ENCODE results near the gene ETV6. TPM values are rescaled to one million over a fixed set of nuclear protein-coding genes. Genes with fewer than 3 reads are reported as not detected.

ETV6 gene
- total RNA-seq, 1 experiment from 2014 or later = 14.1 TPM

DNA sequence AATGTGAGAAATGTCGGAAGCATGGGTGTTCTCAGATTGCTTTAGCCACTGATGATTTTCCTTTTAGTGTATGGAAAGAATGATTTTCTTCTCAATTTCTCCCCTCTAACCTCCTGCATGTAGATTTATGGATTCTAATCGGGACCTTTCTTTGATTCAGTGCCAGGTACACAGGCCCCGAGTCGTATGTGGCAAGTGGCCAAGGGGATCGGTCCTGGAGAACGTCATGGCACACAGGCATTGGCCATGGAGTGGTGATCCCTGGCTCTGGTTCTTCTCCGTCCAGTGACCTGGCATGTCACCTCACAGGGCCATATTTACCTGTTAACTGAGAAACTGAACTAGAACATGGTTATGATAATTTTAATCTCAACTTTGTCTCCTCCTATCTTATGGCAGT lies 58.1 kb downstream of the ETV6 start:
- no peaks in the 10 kb centered on the region for H3K9me3 ChIP-seq (ENCODE audit: control insufficient read depth in 1 of 2, insufficient read depth in 1 of 2, low read depth in 1 of 2, low read length in 2 of 2)
- H3K9me2 ChIP-seq (ENCODE audit: insufficient read depth) = no peaks in the 10 kb centered on the region
- no peak for DNase-seq (ENCODE audit: low read depth, low spot score)
- ChIA-PET POLR2A (no interaction called here), CTCF (no interaction called here), RAD21 (ENCODE audit: low non-redundant PET in 1 of 2, low total read pairs in 2 of 2, uncharacterized antibody in 2 of 2, unreplicated experiment in 2 of 2) (no interaction called here)
- intact Hi-C loops (cut with micrococcal nuclease) = no loop called here
- no peak for ATAC-seq
- BruUV-seq (replicated peaks) = no TSS peak
- no peak overlapping the region for H3K4me3 ChIP-seq (replicated peaks in 1 of 2; ENCODE audit: low read depth in 1 of 2, low read length in 2 of 2)
- H4K20me1 ChIP-seq (ENCODE audit: insufficient read depth) = no peaks in the 10 kb centered on the region
- H2AFZ ChIP-seq (ENCODE audit: low read depth, low read length, poor library complexity, severe bottlenecking) = no peak overlapping the region
- H3K79me2 ChIP-seq (ENCODE audit: insufficient read depth, low read length) = no peaks in the 10 kb centered on the region
- H3K36me3 ChIP-seq (ENCODE audit: control insufficient read depth in 1 of 2, insufficient read depth in 2 of 2, low read length in 2 of 2) = no peaks in the 10 kb centered on the region
- no peak overlapping the region for H3K9ac ChIP-seq (ENCODE audit: low read length)
- no peaks in the 10 kb centered on the region for H3K4me1 ChIP-seq (ENCODE audit: control insufficient read depth in 1 of 2, insufficient read depth in 2 of 2, low read length in 2 of 2)
- no peak for TF ChIP-seq EZH2 (IDR thresholded peaks at IDR 0.05)
- TF ChIP-seq SIN3A (IDR thresholded peaks at IDR 0.05; ENCODE audit: low read depth) = no peak
- TF ChIP-seq, protein P1, sequence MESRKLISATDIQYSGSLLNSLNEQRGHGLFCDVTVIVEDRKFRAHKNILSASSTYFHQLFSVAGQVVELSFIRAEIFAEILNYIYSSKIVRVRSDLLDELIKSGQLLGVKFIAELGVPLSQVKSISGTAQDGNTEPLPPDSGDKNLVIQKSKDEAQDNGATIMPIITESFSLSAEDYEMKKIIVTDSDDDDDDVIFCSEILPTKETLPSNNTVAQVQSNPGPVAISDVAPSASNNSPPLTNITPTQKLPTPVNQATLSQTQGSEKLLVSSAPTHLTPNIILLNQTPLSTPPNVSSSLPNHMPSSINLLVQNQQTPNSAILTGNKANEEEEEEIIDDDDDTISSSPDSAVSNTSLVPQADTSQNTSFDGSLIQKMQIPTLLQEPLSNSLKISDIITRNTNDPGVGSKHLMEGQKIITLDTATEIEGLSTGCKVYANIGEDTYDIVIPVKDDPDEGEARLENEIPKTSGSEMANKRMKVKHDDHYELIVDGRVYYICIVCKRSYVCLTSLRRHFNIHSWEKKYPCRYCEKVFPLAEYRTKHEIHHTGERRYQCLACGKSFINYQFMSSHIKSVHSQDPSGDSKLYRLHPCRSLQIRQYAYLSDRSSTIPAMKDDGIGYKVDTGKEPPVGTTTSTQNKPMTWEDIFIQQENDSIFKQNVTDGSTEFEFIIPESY (IDR thresholded peaks at IDR 0.05; ENCODE audit: extremely low read depth, insufficient replicate concordance, low read length) = no peak
- TF ChIP-seq SRF (IDR thresholded peaks at IDR 0.05; ENCODE audit: low read depth) = no peak
- TF ChIP-seq EZH2phosphoT487 (IDR thresholded peaks at IDR 0.05; ENCODE audit: borderline replicate concordance) = no peak
- no peak for TF ChIP-seq MAX (IDR thresholded peaks at IDR 0.05)
- TF ChIP-seq TCF7L2 (IDR thresholded peaks at IDR 0.05; ENCODE audit: borderline replicate concordance, extremely low read depth, insufficient read depth, insufficient read length) = no peak
- no peak for TF ChIP-seq CBX3 (IDR thresholded peaks at IDR 0.05; ENCODE audit: low read depth)
- TF ChIP-seq REST (IDR thresholded peaks at IDR 0.05; ENCODE audit: low read depth) = no peak
- TF ChIP-seq ATF3 (IDR thresholded peaks at IDR 0.05) = no peak
- no peak for TF ChIP-seq CTCF (IDR thresholded peaks at IDR 0.05 in 2 of 3, conservative IDR thresholded peaks at IDR 0.05 in 1 of 3; ENCODE audit: borderline replicate concordance in 1 of 3, insufficient read depth in 1 of 3, low read depth in 2 of 3, low read length in 2 of 3)
- no peak for TF ChIP-seq POLR2AphosphoS5 (IDR thresholded peaks at IDR 0.05; ENCODE audit: low read depth, low read length)
- no peak for TF ChIP-seq ZFX (IDR thresholded peaks at IDR 0.05)
- no peak for TF ChIP-seq ELF1 (IDR thresholded peaks at IDR 0.05; ENCODE audit: borderline replicate concordance, low read depth)
- TF ChIP-seq POLR2A (IDR thresholded peaks at IDR 0.05; ENCODE audit: borderline replicate concordance, extremely low read depth, insufficient read depth, insufficient read length) = no peak
- TF ChIP-seq CEBPB (IDR thresholded peaks at IDR 0.05; ENCODE audit: low read depth) = no peak
- no peaks in the 10 kb centered on the region for H3K27me3 ChIP-seq (ENCODE audit: insufficient read depth, low read length)
- H3K27ac ChIP-seq (ENCODE audit: low read depth, low read length) = no peak overlapping the region
- no peak overlapping the region for H3K4me2 ChIP-seq (ENCODE audit: low read length)
